H9 (cell line): ENCODE measurements around the gene PARM1. TPM values are rescaled to one million over a fixed set of nuclear protein-coding genes. Genes with fewer than 3 reads are reported as not detected.

ENCODE experiments used
- DNase-seq: peaks from one replicate; pipeline ENCODE4 v3.0.0-alpha.2; 2017
- H2AFZ ChIP-seq: one replicate; pipeline ENCODE4 v1.6.1; 2013; ENCODE audit warnings: mild to moderate bottlenecking, low read length, control low read depth, moderate library complexity
- H2AK5ac ChIP-seq: 2 replicates; pipeline ENCODE4 v1.6.1; 2013; ENCODE audit warnings: low read length, control low read depth, mixed read lengths; ENCODE audit not compliant: insufficient read length
- H2BK120ac ChIP-seq: one replicate; pipeline ENCODE4 v1.6.1; 2013; ENCODE audit warnings: low read depth, mild to moderate bottlenecking, low read length, control low read depth, inconsistent platforms; ENCODE audit not compliant: poor library complexity, severe bottlenecking
- H2BK12ac ChIP-seq: 2 replicates; pipeline ENCODE4 v1.6.1; 2013; ENCODE audit warnings: low read length, control low read depth, mixed read lengths, low read depth; ENCODE audit not compliant: insufficient read length
- H2BK15ac ChIP-seq: 2 replicates; pipeline ENCODE4 v1.6.1; 2013; ENCODE audit warnings: low read depth, low read length, control low read depth
- H2BK20ac ChIP-seq: one replicate; pipeline ENCODE4 v1.6.1; 2013; ENCODE audit warnings: low read depth, mild to moderate bottlenecking, low read length, control low read depth, inconsistent platforms; ENCODE audit not compliant: poor library complexity, severe bottlenecking
- H2BK5ac ChIP-seq: 2 replicates; pipeline ENCODE4 v1.6.1; 2013; ENCODE audit warnings: low read length, control low read depth, mixed read lengths; ENCODE audit not compliant: insufficient read length
- H3K14ac ChIP-seq: 2 replicates; pipeline ENCODE4 v1.6.1; 2013; ENCODE audit warnings: low read length, control low read depth; ENCODE audit not compliant: insufficient read depth
- H3K18ac ChIP-seq: 2 replicates; pipeline ENCODE4 v1.6.1; 2013; ENCODE audit warnings: low read depth, mild to moderate bottlenecking, mixed read lengths, low read length, control low read depth; ENCODE audit not compliant: insufficient read length
- H3K23ac ChIP-seq: 2 replicates; pipeline ENCODE4 v1.6.1; 2013; ENCODE audit warnings: low read length, control low read depth, mixed read lengths, low read depth; ENCODE audit not compliant: insufficient read length
- H3K23me2 ChIP-seq: 2 replicates; pipeline ENCODE4 v1.6.1; 2013; ENCODE audit warnings: low read depth, mild to moderate bottlenecking, mixed read lengths, low read length, control low read depth; ENCODE audit not compliant: insufficient read length, poor library complexity, severe bottlenecking
- H3K27ac ChIP-seq: 2 replicates; pipeline ENCODE4 v1.5.1; 2013; ENCODE audit warnings: low read length, control low read depth, mixed read lengths, low read depth; ENCODE audit not compliant: insufficient read length
- H3K27me3 ChIP-seq: 2 replicates; pipeline ENCODE4 v1.6.1; 2013; ENCODE audit warnings: low read length, control low read depth, inconsistent platforms; ENCODE audit not compliant: insufficient read depth
- H3K4ac ChIP-seq: 2 replicates; pipeline ENCODE4 v1.6.1; 2013; ENCODE audit warnings: low read depth, mild to moderate bottlenecking, control low read depth, inconsistent platforms, low read length, moderate library complexity
- H3K4me1 ChIP-seq: 2 replicates; pipeline ENCODE4 v1.6.1; 2013; ENCODE audit warnings: low read length, control low read depth, inconsistent platforms; ENCODE audit not compliant: insufficient read depth
- H3K4me2 ChIP-seq: 2 replicates; pipeline ENCODE4 v1.6.1; 2013; ENCODE audit warnings: low read length, control low read depth, mixed read lengths; ENCODE audit not compliant: insufficient read length, insufficient read depth
- H3K56ac ChIP-seq: 2 replicates; pipeline ENCODE4 v1.6.1; 2013; ENCODE audit warnings: low read depth, mild to moderate bottlenecking, mixed read lengths, low read length, control low read depth; ENCODE audit not compliant: insufficient read length
- H3K79me1 ChIP-seq: 2 replicates; pipeline ENCODE4 v1.6.1; 2013; ENCODE audit warnings: low read depth, mild to moderate bottlenecking, moderate library complexity, low read length, control low read depth, inconsistent platforms; ENCODE audit not compliant: insufficient read depth, poor library complexity, severe bottlenecking
- H3K79me2 ChIP-seq: 2 replicates; pipeline ENCODE4 v1.6.1; 2013; ENCODE audit warnings: low read length, control low read depth, inconsistent platforms; ENCODE audit not compliant: insufficient read depth
- H3K9ac ChIP-seq: 2 replicates; pipeline ENCODE4 v1.6.1; 2013; ENCODE audit warnings: low read length, control low read depth, mixed read lengths; ENCODE audit not compliant: insufficient read length; ENCODE audit errors: extremely low read depth
- H3K9me3 ChIP-seq: one replicate; pipeline ENCODE4 v1.6.1; 2013; ENCODE audit warnings: low read depth, low read length, inconsistent platforms; ENCODE audit not compliant: control insufficient read depth
- H3T11ph ChIP-seq: one replicate; pipeline ENCODE4 v1.6.1; 2013; ENCODE audit warnings: mild to moderate bottlenecking, low read length, control low read depth, inconsistent platforms
- H4K20me1 ChIP-seq: one replicate; pipeline ENCODE4 v1.6.1; 2013; ENCODE audit not compliant: control insufficient read depth, insufficient read length, insufficient read depth
- H4K5ac ChIP-seq: 2 replicates; pipeline ENCODE4 v1.6.1; 2013; ENCODE audit warnings: low read depth, mild to moderate bottlenecking, mixed read lengths, low read length, control low read depth; ENCODE audit not compliant: insufficient read length
- H4K8ac ChIP-seq: replicated peaks from 2 replicates; pipeline ENCODE4 v1.6.1; 2013; ENCODE audit warnings: low read length, control low read depth, mixed read lengths, low read depth; ENCODE audit not compliant: insufficient read length
- H4K91ac ChIP-seq: 2 replicates; pipeline ENCODE4 v1.6.1; 2013; ENCODE audit warnings: low read depth, mild to moderate bottlenecking, moderate library complexity, mixed read lengths, low read length, control low read depth; ENCODE audit not compliant: insufficient read length
- H3K27ac Mint-ChIP-seq, 3 experiments: 2 replicates in 2 of 3; 3 replicates in 1 of 3; pipeline ENCODE4 v1.8.0; 2020 to 2021; ENCODE audit warnings: mixed read lengths in 3 of 3, mild to moderate bottlenecking in 1 of 3, moderate library complexity in 1 of 3
- H3K27me3 Mint-ChIP-seq: 2 replicates; pipeline ENCODE4 v1.8.0; 2021; ENCODE audit warnings: low read depth, mild to moderate bottlenecking, moderate library complexity, mixed read lengths
- H3K36me3 Mint-ChIP-seq, 3 experiments: 2 replicates in 2 of 3; 3 replicates in 1 of 3; pipeline ENCODE4 v1.8.0; 2020 to 2021; ENCODE audit warnings: low read depth in 3 of 3, mixed read lengths in 3 of 3; ENCODE audit not compliant: insufficient read depth in 1 of 3
- H3K4me1 Mint-ChIP-seq, 2 experiments: 2 replicates each; pipeline ENCODE4 v1.8.0; 2020; ENCODE audit warnings: mixed read lengths in 2 of 2
- H3K4me3 Mint-ChIP-seq, 2 experiments: 2 replicates in 1 of 2; 3 replicates in 1 of 2; pipeline ENCODE4 v1.8.0; 2020 to 2021; ENCODE audit warnings: mild to moderate bottlenecking in 2 of 2, mixed read lengths in 2 of 2, moderate library complexity in 1 of 2
- H3K9me3 Mint-ChIP-seq, 2 experiments: 2 replicates in 1 of 2; 3 replicates in 1 of 2; pipeline ENCODE4 v1.8.0; 2020; ENCODE audit warnings: mild to moderate bottlenecking in 2 of 2, mixed read lengths in 2 of 2, moderate library complexity in 1 of 2
- WGBS: extraction: QIAGEN DNeasy Blood & Tissue Kit; methylation state at CpG from one replicate; pipeline ENCODE4 v1.1.7; 2013; ENCODE audit warnings: missing lambda C conversion rate, low lambda C conversion rate, mixed read lengths; ENCODE audit not compliant: insufficient read length; ENCODE audit errors: extremely low coverage; 5-methylcytosine and 5-hydroxymethylcytosine counted together
- total RNA-seq: library from RNA; stranded (reverse); gene quantifications from 2 replicates; pipeline ENCODE4 v1.2.1, GENCODE V29; 2021
- TF ChIP-seq, protein P1 (sequence below): fragments of 200-600 bp; sonication (generic); conservative IDR thresholded peaks from 3 replicates; pipeline ENCODE4 v1.8.0; 2021; ENCODE audit warnings: antibody characterized with exemption, mild to moderate bottlenecking

PARM1 gene
- total RNA-seq, 1 experiment from 2014 or later: 2.0 TPM

GRCh38 chr4:74920704-74921103, 12.2 kb upstream of the PARM1 start:
- Histone ChIP-seq H3K79me1 (no peaks in the 10 kb centered on the region), H3K23me2 (no peaks in the 10 kb centered on the region), H3K56ac (no peak overlapping the region), H3K18ac (no peak overlapping the region), H3K79me2 (no peaks in the 10 kb centered on the region), H4K20me1 (no peaks in the 10 kb centered on the region), H3K4ac (no peak overlapping the region), H4K91ac (no peak overlapping the region), H3K14ac (no peak overlapping the region), H3K23ac (no peak overlapping the region), H3K27ac (no peak overlapping the region), H2AK5ac (no peak overlapping the region), H4K8ac (no peak overlapping the region), H3K9ac (no peak overlapping the region), H2BK120ac (no peak overlapping the region), H2AFZ (no peak overlapping the region), H3K4me2 (no peak overlapping the region), H2BK20ac (no peak overlapping the region), H3K4me1 (peaks cover 2% of the 10 kb centered on the region; the same call in 1 of the 2 replicates), H3K27me3 (no peaks in the 10 kb centered on the region), H3T11ph (no peak overlapping the region), H2BK15ac (no peak overlapping the region), H2BK5ac (no peak overlapping the region), H4K5ac (no peak overlapping the region), H2BK12ac (no peak overlapping the region), H3K9me3 (no peaks in the 10 kb centered on the region)
- Mint-ChIP-seq H3K4me1 (peaks cover 3% of the 10 kb centered on the region in 2 experiments), H3K9me3 (no peaks in the 10 kb centered on the region; a peak in 1 of 5 replicates), H3K27ac (no peak overlapping the region), H3K36me3 (no peaks in the 10 kb centered on the region), H3K4me3 (no peak overlapping the region), H3K27me3 (no peaks in the 10 kb centered on the region; the same call in 1 of the 2 replicates)
- WGBS: no CpG with 5 or more reads among the region's 3 CpGs
- DNase-seq: no peak
- TF ChIP-seq, protein P1, sequence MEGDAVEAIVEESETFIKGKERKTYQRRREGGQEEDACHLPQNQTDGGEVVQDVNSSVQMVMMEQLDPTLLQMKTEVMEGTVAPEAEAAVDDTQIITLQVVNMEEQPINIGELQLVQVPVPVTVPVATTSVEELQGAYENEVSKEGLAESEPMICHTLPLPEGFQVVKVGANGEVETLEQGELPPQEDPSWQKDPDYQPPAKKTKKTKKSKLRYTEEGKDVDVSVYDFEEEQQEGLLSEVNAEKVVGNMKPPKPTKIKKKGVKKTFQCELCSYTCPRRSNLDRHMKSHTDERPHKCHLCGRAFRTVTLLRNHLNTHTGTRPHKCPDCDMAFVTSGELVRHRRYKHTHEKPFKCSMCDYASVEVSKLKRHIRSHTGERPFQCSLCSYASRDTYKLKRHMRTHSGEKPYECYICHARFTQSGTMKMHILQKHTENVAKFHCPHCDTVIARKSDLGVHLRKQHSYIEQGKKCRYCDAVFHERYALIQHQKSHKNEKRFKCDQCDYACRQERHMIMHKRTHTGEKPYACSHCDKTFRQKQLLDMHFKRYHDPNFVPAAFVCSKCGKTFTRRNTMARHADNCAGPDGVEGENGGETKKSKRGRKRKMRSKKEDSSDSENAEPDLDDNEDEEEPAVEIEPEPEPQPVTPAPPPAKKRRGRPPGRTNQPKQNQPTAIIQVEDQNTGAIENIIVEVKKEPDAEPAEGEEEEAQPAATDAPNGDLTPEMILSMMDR: no peak
